CD14-positive monocyte (primary cell): ENCODE measurements around the gene OR2A42. TPM values are rescaled to one million over a fixed set of nuclear protein-coding genes. Genes with fewer than 3 reads are reported as not detected.
"Not testable (repeated sequence)": the region's sequence is repeated elsewhere in the genome, so short reads cannot be mapped to it uniquely, and the experiment has no call there.

Experiments
- DNase-seq, 3 donors: peaks; one replicate each; pipeline ENCODE4 v3.0.0-alpha.2; 2011 to 2022
- H2AFZ ChIP-seq: 2 replicates; pipeline ENCODE4 v1.6.0; 2012; ENCODE audit warnings: mild to moderate bottlenecking, low read depth, low read length, inconsistent platforms; ENCODE audit not compliant: insufficient read depth, poor library complexity, severe bottlenecking
- H3K27ac ChIP-seq, 2 donors: 1 replicate in 1 of 2; 2 replicates in 1 of 2; pipeline ENCODE4 v1.5.1; 2012 to 2013; ENCODE audit warnings: low read length in 2 of 2, control low read depth in 1 of 2, inconsistent platforms in 1 of 2, low read depth in 1 of 2, mild to moderate bottlenecking in 1 of 2
- H3K27me3 ChIP-seq, 2 donors: one replicate each; pipeline versions ENCODE4 v1.6.0 to v1.6.1; 2011 to 2013; ENCODE audit warnings: low read length in 2 of 2; ENCODE audit not compliant: control insufficient read depth in 2 of 2, insufficient read depth in 2 of 2
- H3K36me3 ChIP-seq, 2 donors: replicated peaks in 1 of 2; 1 replicate in 1 of 2; 2 replicates in 1 of 2; pipeline versions ENCODE4 v1.5.1 to v1.6.1; 2012 to 2013; ENCODE audit warnings: low read length in 2 of 2, control low read depth in 1 of 2, inconsistent platforms in 1 of 2, mild to moderate bottlenecking in 1 of 2; ENCODE audit not compliant: insufficient read depth in 2 of 2, control insufficient read depth in 1 of 2
- H3K4me1 ChIP-seq, 2 donors: 1 replicate in 1 of 2; 2 replicates in 1 of 2; pipeline versions ENCODE4 v1.5.1 to v1.6.1; 2012 to 2013; ENCODE audit warnings: low read length in 2 of 2, control low read depth in 1 of 2, inconsistent platforms in 1 of 2, mild to moderate bottlenecking in 1 of 2, moderate library complexity in 1 of 2; ENCODE audit not compliant: insufficient read depth in 2 of 2, control insufficient read depth in 1 of 2
- H3K4me2 ChIP-seq: replicated peaks from 2 replicates; pipeline ENCODE3; 2012; ENCODE audit warnings: low read length, moderate library complexity, mild to moderate bottlenecking; ENCODE audit not compliant: poor library complexity, severe bottlenecking; ENCODE audit errors: extremely low read depth
- H3K4me3 ChIP-seq, 3 experiments: fragments of 200-600 bp in 1 of 3; sonication (generic) in 1 of 3; replicated peaks in 1 of 3; 1 replicate in 2 of 3; 2 replicates in 1 of 3; pipeline ENCODE4 v1.5.1; 2011 to 2013; ENCODE audit warnings: low read length in 3 of 3, mild to moderate bottlenecking in 3 of 3, control low read depth in 2 of 3, low read depth in 2 of 3, inconsistent platforms in 1 of 3, moderate library complexity in 1 of 3
- H3K79me2 ChIP-seq: 2 replicates; pipeline ENCODE4 v1.6.0; 2012; ENCODE audit warnings: mild to moderate bottlenecking, control low read depth, inconsistent platforms, low read length, moderate library complexity; ENCODE audit not compliant: insufficient read depth
- H3K9ac ChIP-seq: 2 replicates; pipeline ENCODE4 v1.6.0; 2017; ENCODE audit warnings: low read length, mild to moderate bottlenecking; ENCODE audit not compliant: insufficient read depth, poor library complexity, severe bottlenecking
- H3K9me3 ChIP-seq, 2 donors: replicated peaks in 1 of 2; 1 replicate in 1 of 2; 2 replicates in 1 of 2; pipeline versions ENCODE4 v1.5.1 to v1.6.1; 2012 to 2013; ENCODE audit warnings: low read length in 2 of 2, control low read depth in 1 of 2; ENCODE audit not compliant: control insufficient read depth in 1 of 2, insufficient read depth in 1 of 2
- H4K20me1 ChIP-seq: 2 replicates; pipeline ENCODE4 v1.6.0; 2012; ENCODE audit warnings: mild to moderate bottlenecking, low read length, control low read depth, moderate library complexity; ENCODE audit not compliant: insufficient read depth
- H3K27ac Mint-ChIP-seq, 7 donors: one replicate each; pipeline ENCODE4 v1.8.0; 2020; ENCODE audit warnings: mild to moderate bottlenecking in 7 of 7, mixed read lengths in 7 of 7, moderate library complexity in 6 of 7, inconsistent platforms in 2 of 7
- H3K27me3 Mint-ChIP-seq, 3 donors: one replicate each; pipeline ENCODE4 v1.8.0; 2021 to 2022; ENCODE audit warnings: low read depth in 3 of 3, mild to moderate bottlenecking in 3 of 3, mixed read lengths in 3 of 3, moderate library complexity in 3 of 3, inconsistent platforms in 1 of 3
- H3K36me3 Mint-ChIP-seq, 2 donors: one replicate each; pipeline ENCODE4 v1.8.0; 2020; ENCODE audit warnings: mixed read lengths in 2 of 2, inconsistent platforms in 1 of 2, mild to moderate bottlenecking in 1 of 2
- H3K4me1 Mint-ChIP-seq: one replicate; pipeline ENCODE4 v1.8.0; 2020; ENCODE audit warnings: mild to moderate bottlenecking, mixed read lengths
- H3K4me3 Mint-ChIP-seq, 2 donors: one replicate each; pipeline ENCODE4 v1.8.0; 2020; ENCODE audit warnings: mild to moderate bottlenecking in 2 of 2, mixed read lengths in 2 of 2, moderate library complexity in 1 of 2
- H3K9me3 Mint-ChIP-seq, 7 donors: one replicate each; pipeline ENCODE4 v1.8.0; 2020 to 2022; ENCODE audit warnings: mixed read lengths in 7 of 7, mild to moderate bottlenecking in 6 of 7, moderate library complexity in 6 of 7, inconsistent platforms in 2 of 7
- CTCF ChIP-seq: fragments of 200-600 bp; IDR thresholded peaks from one replicate; pipeline ENCODE4 v1.8.0; 2022; ENCODE audit warnings: antibody characterized with exemption, mild to moderate bottlenecking
- WGBS: methylation state at CpG from one replicate; pipeline ENCODE4 v1.1.5; 2013; ENCODE audit warnings: missing lambda C conversion rate; ENCODE audit not compliant: insufficient coverage; 5-methylcytosine and 5-hydroxymethylcytosine counted together
- intact Hi-C, 2 donors: fragments of 100-400 bp; cut with micrococcal nuclease; formaldehyde crosslinking; loops; one replicate each; pipeline versions ENCODE4 v1.15.0 to v1.15.1; 2023
- polyA plus RNA-seq, 3 donors: library from polyadenylated mRNA; depleted of rRNA in 1 of 3; unstranded in 2 of 3; stranded (reverse) in 1 of 3; fragments of 300-500 nt in 2 of 3; fragments of >200 nt in 1 of 3; fragmentation: Illumina TruSeq in 2 of 3; gene quantifications; 1 replicate in 2 of 3; 2 replicates in 1 of 3; pipeline ENCODE4 v1.2.3, GENCODE V29; 2012 to 2021

OR2A42 gene
- polyA plus RNA-seq, 3 donors: not detected

DNA sequence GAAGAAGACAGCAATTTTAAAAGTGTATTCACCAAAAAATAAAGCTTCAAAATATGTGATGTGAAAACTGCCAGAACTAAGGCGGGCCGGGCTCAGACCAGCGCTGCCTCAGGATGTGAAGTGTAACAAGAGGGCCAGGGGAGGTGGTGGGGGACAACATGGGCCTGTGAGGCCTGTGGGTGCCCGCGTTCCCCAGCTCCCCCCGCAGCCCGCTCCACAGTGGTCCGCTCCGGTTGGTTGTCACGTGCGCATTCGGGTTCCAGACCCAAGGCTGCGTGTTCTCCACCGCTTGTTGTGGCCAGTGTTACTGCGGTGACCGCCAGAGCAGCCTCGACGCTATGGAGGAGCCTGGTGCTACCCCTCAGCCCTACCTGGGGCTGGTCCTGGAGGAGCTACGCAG, 56.2 kb downstream of the OR2A42 start, which contains the start of gene CTAGE4:
TSS of gene CTAGE4 (plus strand) at position 301 of the 400 bp plus-strand sequence. CDS start at position 339, 38 bp downstream.
- H3K36me3 Mint-ChIP-seq, H4K20me1 ChIP-seq, H3K27me3 Mint-ChIP-seq, H3K4me2 ChIP-seq, H3K4me1 ChIP-seq, H3K4me3 ChIP-seq, H3K9ac ChIP-seq, H3K27ac Mint-ChIP-seq, H3K27ac ChIP-seq, H3K36me3 ChIP-seq, H3K79me2 ChIP-seq, intact Hi-C loops, H3K27me3 ChIP-seq, H3K9me3 ChIP-seq, H3K4me1 Mint-ChIP-seq, H3K9me3 Mint-ChIP-seq, H2AFZ ChIP-seq, H3K4me3 Mint-ChIP-seq, DNase-seq: not testable (repeated sequence)
- no CpG with 5 or more reads among the region's 19 CpGs for WGBS

GRCh38 chr7:144179165-144179479, 60.3 kb downstream of the OR2A42 start:
- H3K9me3 ChIP-seq, H3K9me3 Mint-ChIP-seq, H4K20me1 ChIP-seq, H3K27me3 Mint-ChIP-seq, H2AFZ ChIP-seq, H3K27ac Mint-ChIP-seq, H3K4me3 ChIP-seq, H3K4me2 ChIP-seq, H3K36me3 ChIP-seq, H3K9ac ChIP-seq, DNase-seq, H3K36me3 Mint-ChIP-seq, H3K27me3 ChIP-seq, H3K27ac ChIP-seq, H3K4me1 ChIP-seq, H3K79me2 ChIP-seq, H3K4me3 Mint-ChIP-seq: not testable (repeated sequence)
- H3K4me1 Mint-ChIP-seq: peaks cover 12% of the 10 kb centered on the region
- intact Hi-C loops: loop anchor here in 1 of 2 donors (10.0 kb wide), 1 partner anchor 216 kb away; no protein-coding TSS in a partner anchor
- no CpG with 5 or more reads among the region's 2 CpGs for WGBS

DNA sequence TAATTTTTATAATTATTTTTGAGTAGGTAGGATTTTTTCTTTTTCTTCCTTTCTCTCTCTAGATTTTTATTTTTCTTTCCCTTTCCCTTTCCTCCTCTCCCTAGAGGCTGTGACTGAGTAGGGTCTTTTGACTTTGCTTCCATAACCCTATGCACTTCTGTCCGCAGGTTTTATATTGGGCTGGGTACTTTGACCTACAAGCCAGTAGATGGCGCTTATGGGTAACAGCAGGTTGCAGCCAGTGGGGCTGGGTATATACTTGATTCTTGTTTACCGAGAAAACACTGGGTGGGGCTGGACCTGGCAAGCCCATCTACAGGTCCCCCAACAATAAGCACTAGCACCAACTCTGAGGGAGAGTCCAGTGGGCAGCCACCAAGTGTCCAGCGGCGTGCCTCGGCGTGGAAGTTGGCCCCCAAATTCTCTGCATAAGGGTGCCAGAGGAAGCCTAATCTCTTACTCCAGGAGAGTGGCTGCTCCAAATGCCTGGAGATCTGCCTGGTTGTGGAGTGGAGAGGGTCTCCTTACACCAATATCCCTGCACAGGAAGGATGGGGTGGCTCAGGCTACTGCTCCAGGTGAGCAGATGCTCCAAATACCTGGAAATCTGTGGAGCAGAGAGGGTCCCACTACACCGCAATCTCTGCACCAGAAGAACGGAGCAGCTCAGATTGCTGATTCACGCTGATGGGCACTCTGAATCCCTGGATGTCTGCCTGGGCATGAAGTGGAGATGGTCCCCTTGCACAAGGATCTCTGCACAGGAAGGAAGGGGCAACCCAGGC, 60.8 kb downstream of the OR2A42 start:
- H3K4me3 ChIP-seq, H3K4me2 ChIP-seq, H3K27me3 Mint-ChIP-seq, H3K4me1 ChIP-seq, H3K27ac Mint-ChIP-seq, H3K36me3 ChIP-seq, H3K27me3 ChIP-seq, H3K9me3 Mint-ChIP-seq, H3K79me2 ChIP-seq, H3K4me3 Mint-ChIP-seq, H3K9ac ChIP-seq, H3K27ac ChIP-seq, H4K20me1 ChIP-seq, H3K36me3 Mint-ChIP-seq, H2AFZ ChIP-seq, H3K9me3 ChIP-seq: not testable (repeated sequence)
- TF ChIP-seq CTCF: peak; percentile 41
- H3K4me1 Mint-ChIP-seq: peaks cover 12% of the 10 kb centered on the region
- intact Hi-C loops: loop anchor here in 1 of 2 donors (10.0 kb wide), 1 partner anchor 216 kb away; no protein-coding TSS in a partner anchor
- WGBS: no CpG with 5 or more reads among the region's 10 CpGs
- peak in 2 of 3 donors; percentile 5 to 9 for DNase-seq
